ENCODE data around the gene MALSU1.

MALSU1 gene

GRCh38 chr7:23336799-23337283 is 37.7 kb downstream of the MALSU1 start:
- no peak for DNase-seq

- no peak for DNase-seq
Observed at GRCh38 chr7:23337374-23337773, 38.2 kb downstream of the MALSU1 start.

- DNase-seq: no peak
Observed at GRCh38 chr7:23338439-23338838, 39.3 kb downstream of the MALSU1 start.

- DNase-seq: no peak
Observed at GRCh38 chr7:23338863-23339262, 39.7 kb downstream of the MALSU1 start.

- no peak for DNase-seq
Observed at GRCh38 chr7:23341846-23342598, 42.9 kb downstream of the MALSU1 start.

- DNase-seq: no peak
Observed at GRCh38 chr7:23343102-23343501, 44.0 kb downstream of the MALSU1 start.

GRCh38 chr7:23343806-23344475 is 44.8 kb downstream of the MALSU1 start:
- DNase-seq: no peak

GRCh38 chr7:23345601-23346000 is 46.5 kb downstream of the MALSU1 start:
- no peak for DNase-seq

GRCh38 chr7:23346316-23346715 is 47.2 kb downstream of the MALSU1 start:
- DNase-seq: no peak

GRCh38 chr7:23347033-23347681 is 48.0 kb downstream of the MALSU1 start:
- no peak for DNase-seq

GRCh38 chr7:23347682-23348180 is 48.6 kb downstream of the MALSU1 start:
- DNase-seq: peak in 1 of 3 experiments; percentile 36

- DNase-seq: no peak
Observed at GRCh38 chr7:23349484-23350157, 50.5 kb downstream of the MALSU1 start.

GRCh38 chr7:23350466-23350865 is 51.3 kb downstream of the MALSU1 start:
- peak in 1 of 3 experiments; percentile 37 for DNase-seq

- peak in 2 of 3 experiments; percentile 34 to 84 for DNase-seq
Observed at GRCh38 chr7:23353172-23353571, 54.0 kb downstream of the MALSU1 start.

- no peak for DNase-seq
Observed at GRCh38 chr7:23356168-23356567, 57.0 kb downstream of the MALSU1 start.

- DNase-seq: no peak
Observed at GRCh38 chr7:23356726-23357125, 57.6 kb downstream of the MALSU1 start.

- DNase-seq: peak in 2 of 3 experiments; percentile 29 to 78
Observed at GRCh38 chr7:23357190-23358093, 58.3 kb downstream of the MALSU1 start.

GRCh38 chr7:23358152-23358674 is 59.1 kb downstream of the MALSU1 start:
- DNase-seq: no peak

All from NCI-H1417 (cell line).